Neuronal stem cell (in vitro differentiated cells): ENCODE measurements around the gene COPB1.
A peak's percentile ranks its signal among the peaks of the same experiment; 100 is the strongest.

Experiments
- DNase-seq: peaks from one replicate; pipeline ENCODE4 v3.0.0-alpha.2; 2013; ENCODE audit warnings: low spot score
- H2AFZ ChIP-seq: one replicate; pipeline ENCODE4 v1.6.1; 2013; ENCODE audit warnings: mild to moderate bottlenecking, low read length, inconsistent platforms
- H2AK5ac ChIP-seq: 2 replicates; pipeline ENCODE4 v1.6.1; 2013; ENCODE audit warnings: low read depth, mild to moderate bottlenecking, inconsistent platforms, low read length, moderate library complexity, mixed read lengths
- H2BK120ac ChIP-seq: 2 replicates; pipeline ENCODE4 v1.6.1; 2013; ENCODE audit warnings: low read depth, mild to moderate bottlenecking, inconsistent platforms, low read length, moderate library complexity, mixed read lengths
- H2BK12ac ChIP-seq: one replicate; pipeline ENCODE4 v1.6.1; 2013; ENCODE audit warnings: low read length, inconsistent platforms
- H2BK15ac ChIP-seq: 2 replicates; pipeline ENCODE4 v1.6.1; 2013; ENCODE audit warnings: mild to moderate bottlenecking, low read length, inconsistent platforms, mixed read lengths
- H2BK5ac ChIP-seq: one replicate; pipeline ENCODE4 v1.6.1; 2013; ENCODE audit warnings: inconsistent platforms, mild to moderate bottlenecking, low read length, moderate library complexity
- H3K14ac ChIP-seq: one replicate; pipeline ENCODE4 v1.6.1; 2013; ENCODE audit warnings: low read length, inconsistent platforms
- H3K18ac ChIP-seq: 2 replicates; pipeline ENCODE4 v1.6.1; 2013; ENCODE audit warnings: low read length, inconsistent platforms
- H3K23ac ChIP-seq: 2 replicates; pipeline ENCODE4 v1.6.1; 2013; ENCODE audit warnings: low read depth, mild to moderate bottlenecking, mixed read lengths, low read length, inconsistent platforms; ENCODE audit not compliant: poor library complexity
- H3K27ac ChIP-seq: replicated peaks from 3 replicates; pipeline ENCODE4 v1.5.1; 2013; ENCODE audit warnings: low read length, inconsistent platforms
- H3K27me3 ChIP-seq, 3 experiments: 2 replicates each; pipeline ENCODE4 v1.6.1; 2013; ENCODE audit warnings: low read length in 3 of 3, mild to moderate bottlenecking in 2 of 3, inconsistent platforms in 1 of 3, low read depth in 1 of 3, mixed read lengths in 1 of 3, moderate library complexity in 1 of 3; ENCODE audit not compliant: control insufficient read depth in 3 of 3, insufficient read depth in 3 of 3
- H3K36me3 ChIP-seq, 2 donors: replicated peaks in 1 of 2; 2 replicates each; pipeline ENCODE4 v1.6.1; 2013; ENCODE audit warnings: low read length in 2 of 2; ENCODE audit not compliant: control insufficient read depth in 2 of 2, insufficient read depth in 2 of 2
- H3K4ac ChIP-seq: 2 replicates; pipeline ENCODE4 v1.6.1; 2013; ENCODE audit warnings: inconsistent platforms, mild to moderate bottlenecking, low read length, moderate library complexity
- H3K4me1 ChIP-seq, 2 donors: 1 replicate in 1 of 2; 2 replicates in 1 of 2; pipeline ENCODE4 v1.6.1; 2013; ENCODE audit warnings: low read length in 2 of 2, low read depth in 1 of 2; ENCODE audit not compliant: control insufficient read depth in 2 of 2, insufficient read depth in 1 of 2
- H3K4me2 ChIP-seq: one replicate; pipeline ENCODE4 v1.6.1; 2013; ENCODE audit warnings: mild to moderate bottlenecking, low read length, inconsistent platforms; ENCODE audit not compliant: insufficient read depth, poor library complexity, severe bottlenecking
- H3K4me3 ChIP-seq, 2 donors: 2 replicates each; pipeline ENCODE4 v1.5.1; 2013; ENCODE audit warnings: low read length in 2 of 2, mild to moderate bottlenecking in 2 of 2, inconsistent platforms in 1 of 2, moderate library complexity in 1 of 2
- H3K79me1 ChIP-seq: one replicate; pipeline ENCODE4 v1.6.1; 2013; ENCODE audit warnings: low read depth, mild to moderate bottlenecking, inconsistent platforms, low read length, moderate library complexity
- H3K9ac ChIP-seq: one replicate; pipeline ENCODE4 v1.6.1; 2013; ENCODE audit warnings: mild to moderate bottlenecking, low read depth, low read length, inconsistent platforms; ENCODE audit not compliant: poor library complexity
- H3K9me3 ChIP-seq, 2 donors: replicated peaks in 1 of 2; 2 replicates each; pipeline versions ENCODE3 to v1.6.1; 2013; ENCODE audit warnings: low read length in 2 of 2, mild to moderate bottlenecking in 2 of 2, inconsistent platforms in 1 of 2, low read depth in 1 of 2, mixed read lengths in 1 of 2, moderate library complexity in 1 of 2; ENCODE audit not compliant: control insufficient read depth in 2 of 2, insufficient read depth in 1 of 2
- H4K8ac ChIP-seq: one replicate; pipeline ENCODE4 v1.6.1; 2013; ENCODE audit warnings: low read depth, mild to moderate bottlenecking, inconsistent platforms, low read length, moderate library complexity
- H4K91ac ChIP-seq: one replicate; pipeline ENCODE4 v1.6.1; 2013; ENCODE audit warnings: low read length, low read depth, mild to moderate bottlenecking, inconsistent platforms; ENCODE audit not compliant: poor library complexity
- WGBS, 2 donors: extraction: QIAGEN DNeasy Blood & Tissue Kit; methylation state at CpG; one replicate each; pipeline ENCODE4 v1.1.7; 2013; ENCODE audit warnings: missing lambda C conversion rate in 2 of 2, mixed read lengths in 1 of 2; ENCODE audit not compliant: insufficient read length in 2 of 2, insufficient replicate concordance in 1 of 2; ENCODE audit errors: extremely low coverage in 2 of 2; 5-methylcytosine and 5-hydroxymethylcytosine counted together

The COPB1 gene

GRCh38 chr11:14417617-14418374 lies 81.8 kb downstream of the COPB1 start:
- no CpG with 5 or more reads among the region's 4 CpGs for WGBS, 2 donors
- no peak overlapping the region for H3K4me3 ChIP-seq
- DNase-seq = no peak
- H3K27me3 ChIP-seq = no peaks in the 10 kb centered on the region
- H3K4me1 ChIP-seq = peaks cover 15 to 16% of the 10 kb centered on the region in 2 donors
- H2AK5ac ChIP-seq = no peak overlapping the region
- H2AFZ ChIP-seq = peak overlapping the region; percentile 64
- H3K36me3 ChIP-seq = no peaks in the 10 kb centered on the region
- H2BK12ac ChIP-seq = no peak overlapping the region
- no peak overlapping the region for H2BK120ac ChIP-seq
- H3K9ac ChIP-seq = no peak overlapping the region
- H3K23ac ChIP-seq = no peak overlapping the region
- no peak overlapping the region for H4K91ac ChIP-seq
- H2BK5ac ChIP-seq = no peak overlapping the region
- no peak overlapping the region for H3K18ac ChIP-seq
- no peaks in the 10 kb centered on the region for H3K9me3 ChIP-seq
- H3K4me2 ChIP-seq = no peak overlapping the region
- no peak overlapping the region for H3K14ac ChIP-seq
- H4K8ac ChIP-seq = no peak overlapping the region
- H2BK15ac ChIP-seq = no peak overlapping the region
- H3K4ac ChIP-seq = no peak overlapping the region
- no peak overlapping the region for H3K27ac ChIP-seq
- no peaks in the 10 kb centered on the region for H3K79me1 ChIP-seq

DNA sequence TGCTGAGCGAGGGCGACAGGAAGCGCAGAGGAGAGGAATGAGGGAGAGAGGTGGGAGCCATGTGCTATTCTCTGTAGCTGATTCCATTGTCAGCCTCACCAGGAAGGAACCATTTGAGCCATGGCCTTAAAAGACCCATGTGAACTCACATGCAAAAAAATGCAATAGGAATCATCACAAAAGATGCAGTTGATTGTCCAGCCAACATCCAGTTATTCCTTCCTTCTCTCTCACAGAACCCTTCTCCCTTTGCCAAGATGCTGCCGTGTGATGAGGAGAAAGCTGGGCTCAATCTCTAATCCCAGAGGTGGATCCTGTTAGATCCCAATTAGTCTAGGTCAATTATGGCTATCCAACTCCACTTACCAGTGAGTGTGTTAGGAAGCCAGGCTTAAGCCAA lies 82.4 kb downstream of the COPB1 start:
- H2BK5ac ChIP-seq = no peak overlapping the region
- H3K36me3 ChIP-seq = no peaks in the 10 kb centered on the region
- WGBS, 2 donors = no CpG with 5 or more reads among the region's 4 CpGs
- DNase-seq = no peak
- H3K79me1 ChIP-seq = no peaks in the 10 kb centered on the region
- H2AFZ ChIP-seq = peak overlapping the region; percentile 64
- peaks cover 11% of the 10 kb centered on the region in 2 donors for H3K4me1 ChIP-seq
- H4K8ac ChIP-seq = no peak overlapping the region
- H3K23ac ChIP-seq = no peak overlapping the region
- H2BK15ac ChIP-seq = no peak overlapping the region
- H3K4ac ChIP-seq = no peak overlapping the region
- no peak overlapping the region for H3K9ac ChIP-seq
- no peak overlapping the region for H2BK120ac ChIP-seq
- no peak overlapping the region for H3K4me3 ChIP-seq
- no peaks in the 10 kb centered on the region for H3K27me3 ChIP-seq
- no peak overlapping the region for H2AK5ac ChIP-seq
- no peak overlapping the region for H4K91ac ChIP-seq
- H2BK12ac ChIP-seq = no peak overlapping the region
- no peak overlapping the region for H3K14ac ChIP-seq
- H3K4me2 ChIP-seq = no peak overlapping the region
- no peaks in the 10 kb centered on the region for H3K9me3 ChIP-seq
- H3K18ac ChIP-seq = no peak overlapping the region
- no peak overlapping the region for H3K27ac ChIP-seq

GRCh38 chr11:14414470-14415461 lies 84.8 kb downstream of the COPB1 start:
- Histone ChIP-seq H3K4ac (no peak overlapping the region), H2BK15ac (no peak overlapping the region), H3K4me1 (peaks cover 13 to 16% of the 10 kb centered on the region in 2 donors), H3K9me3 (no peaks in the 10 kb centered on the region), H2BK12ac (no peak overlapping the region), H3K27me3 (peaks cover 0 to 3% (median 0%) of the 10 kb centered on the region in 3 experiments), H3K23ac (no peak overlapping the region), H2BK120ac (no peak overlapping the region), H3K18ac (no peak overlapping the region), H3K27ac (no peak overlapping the region), H3K36me3 (no peaks in the 10 kb centered on the region), H2AFZ (peak overlapping the region; percentile 39), H2BK5ac (no peak overlapping the region), H4K8ac (no peak overlapping the region), H3K14ac (no peak overlapping the region), H3K9ac (no peak overlapping the region), H2AK5ac (no peak overlapping the region), H3K4me3 (no peak overlapping the region), H3K79me1 (no peaks in the 10 kb centered on the region), H4K91ac (no peak overlapping the region), H3K4me2 (no peak overlapping the region)
- DNase-seq = no peak
- no CpG with 5 or more reads among the region's 7 CpGs for WGBS, 2 donors
